HepG2 (cell line): Measurements from ENCODE around the gene MECR. TPM values are rescaled to one million over a fixed set of nuclear protein-coding genes. Genes with fewer than 3 reads are reported as not detected.

Source experiments
- ARHGAP35 ChIP-seq: sonication (generic); formaldehyde crosslinking; IDR thresholded peaks from 2 replicates; pipeline ENCODE4 v1.9.0; 2022; ENCODE audit warnings: mild to moderate bottlenecking, inconsistent platforms, moderate library complexity, missing genetic modification reagents, borderline replicate concordance
- BRF2 ChIP-seq: sonication (generic); formaldehyde crosslinking; IDR thresholded peaks from 2 replicates; pipeline ENCODE4 v1.8.1; 2022; ENCODE audit warnings: mild to moderate bottlenecking, missing genetic modification reagents
- CC2D1A ChIP-seq: sonication (generic); formaldehyde crosslinking; IDR thresholded peaks from 2 replicates; pipeline ENCODE4 v1.8.1; 2023; ENCODE audit warnings: mild to moderate bottlenecking, missing genetic modification reagents
- ETV6 ChIP-seq: sonication (generic); formaldehyde crosslinking; conservative IDR thresholded peaks from 2 replicates; pipeline ENCODE4 v1.4.0; 2020; ENCODE audit warnings: missing genetic modification reagents
- HHEX ChIP-seq: IDR thresholded peaks from 2 replicates; pipeline ENCODE4 v1.6.1; 2016; ENCODE audit warnings: control low read depth
- HNRNPLL ChIP-seq: fragments of 200-400 bp; formaldehyde crosslinking; IDR thresholded peaks from 2 replicates; pipeline ENCODE4 v1.6.1; 2017; ENCODE audit warnings: mild to moderate bottlenecking, low read depth, low read length; ENCODE audit not compliant: poor library complexity, severe bottlenecking
- KAT7 ChIP-seq: IDR thresholded peaks from 2 replicates; pipeline ENCODE4 v1.6.1; 2018; ENCODE audit warnings: borderline replicate concordance, missing compliant biosample characterization
- MYPOP ChIP-seq: sonication (generic); formaldehyde crosslinking; IDR thresholded peaks from 2 replicates; pipeline ENCODE4 v1.8.1; 2023; ENCODE audit warnings: mild to moderate bottlenecking, moderate library complexity, missing genetic modification reagents
- PHF8 ChIP-seq: sonication (generic); formaldehyde crosslinking; IDR thresholded peaks from 2 replicates; pipeline ENCODE4 v1.5.0; 2020; ENCODE audit warnings: missing genetic modification reagents
- TFAP4 ChIP-seq: sonication (generic); IDR thresholded peaks from 2 replicates; pipeline ENCODE4 v1.6.1; 2016; ENCODE audit warnings: low read depth, borderline replicate concordance
- TFDP2 ChIP-seq: sonication (generic); formaldehyde crosslinking; IDR thresholded peaks from 2 replicates; pipeline ENCODE4 v1.4.0; 2020; ENCODE audit warnings: missing genetic modification reagents
- THAP11 ChIP-seq: IDR thresholded peaks from 2 replicates; pipeline ENCODE4 v1.6.1; 2016; ENCODE audit warnings: missing biosample characterization, missing genetic modification reagents
- ZNF234 ChIP-seq: sonication (generic); formaldehyde crosslinking; conservative IDR thresholded peaks from 2 replicates; pipeline ENCODE4 v1.5.1; 2020; ENCODE audit warnings: mild to moderate bottlenecking, missing genetic modification reagents
- ZNF274 ChIP-seq: sonication (generic); formaldehyde crosslinking; IDR thresholded peaks from 2 replicates; pipeline ENCODE4 v1.5.1; 2020; ENCODE audit warnings: mild to moderate bottlenecking, missing genetic modification reagents
- ZNF687 ChIP-seq: sonication (generic); formaldehyde crosslinking; IDR thresholded peaks from 2 replicates; pipeline ENCODE4 v1.5.1; 2020; ENCODE audit warnings: mild to moderate bottlenecking, missing genetic modification reagents, moderate library complexity
- ZNF713 ChIP-seq: sonication (generic); formaldehyde crosslinking; IDR thresholded peaks from 2 replicates; pipeline ENCODE4 v1.4.0; 2020; ENCODE audit warnings: mild to moderate bottlenecking, missing genetic modification reagents
- ZNF746 ChIP-seq: sonication (generic); formaldehyde crosslinking; IDR thresholded peaks from 2 replicates; pipeline ENCODE4 v1.8.0; 2022; ENCODE audit warnings: mild to moderate bottlenecking, missing genetic modification reagents
- ZNF773 ChIP-seq: sonication (generic); formaldehyde crosslinking; IDR thresholded peaks from 2 replicates; pipeline ENCODE4 v1.4.0; 2020; ENCODE audit warnings: missing genetic modification reagents, borderline replicate concordance
- polyA plus RNA-seq, 8 experiments: library from polyadenylated mRNA; depleted of rRNA in 3 of 8; stranded (reverse) in 7 of 8; unstranded in 1 of 8; fragments of >200 nt; fragmentation: Illumina TruSeq in 4 of 8; extraction: Trizol in 4 of 8; gene quantifications; 2 replicates each; pipeline versions ENCODE4 v1.2.1 to v1.2.3, GENCODE V29; 2011 to 2016; ENCODE audit warnings: low read depth in 4 of 8, missing spikeins in 1 of 8, mixed read lengths in 1 of 8; ENCODE audit not compliant: insufficient read depth in 1 of 8
- total RNA-seq, 5 experiments: library from RNA; depleted of rRNA; stranded (reverse); fragments of >200 nt; fragmentation: Illumina TruSeq; extraction: Trizol; gene quantifications; 2 replicates each; pipeline ENCODE4 v1.2.3, GENCODE V29; 2016; ENCODE audit warnings: low read depth in 1 of 5

MECR gene
- total and polyA plus RNA-seq, 2 of the 13 experiments (the other 11 are each of a cell fraction or from before 2014, with no cell fraction given), result 18.8 to 24.9 TPM

- TF ChIP-seq CC2D1A, result no peak
- TF ChIP-seq ZNF687 (CRISPR knock-in tag), result peak; percentile 24; the same call in 1 of the 2 replicates
- TF ChIP-seq HHEX (CRISPR knock-in tag), result no peak
- 0 out of 2 replicates have a peak, but pooled peaks have one; percentile 10 for TF ChIP-seq KAT7 (CRISPR knock-in tag)
- no peak for TF ChIP-seq TFAP4
- TF ChIP-seq TFDP2 (CRISPR knock-in tag), result no peak
- TF ChIP-seq THAP11 (CRISPR knock-in tag), result 0 out of 2 replicates have a peak, but pooled peaks have one; percentile 5
- no peak for TF ChIP-seq ETV6 (CRISPR knock-in tag)
- no peak for TF ChIP-seq BRF2 (CRISPR knock-in tag)
- TF ChIP-seq ZNF234 (CRISPR knock-in tag), result no peak
- TF ChIP-seq ZNF713, result no peak
- no peak for TF ChIP-seq ZNF773 (CRISPR knock-in tag)
- peak; percentile 25; the same call in 1 of the 2 replicates for TF ChIP-seq MYPOP (CRISPR knock-in tag)
- TF ChIP-seq ARHGAP35 (CRISPR knock-in tag), result no peak
- no peak for TF ChIP-seq ZNF746 (CRISPR knock-in tag)
- peak; percentile 29 for TF ChIP-seq HNRNPLL
- TF ChIP-seq ZNF274 (CRISPR knock-in tag), result no peak
- TF ChIP-seq PHF8, result 0 out of 2 replicates have a peak, but pooled peaks have one; percentile 14
Measured at GRCh38 chr1:29236712-29237128, 6.0 kb upstream of the MECR start (continued).
